WTC11 (cell line): ENCODE data around the gene B4GALT3.
A peak's percentile ranks its signal among the peaks of the same experiment; 100 is the strongest.

Experiments
- NFYB ChIP-seq: sonication (generic); formaldehyde crosslinking; conservative IDR thresholded peaks from 2 replicates; pipeline ENCODE4 v1.8.0; 2022; ENCODE audit warnings: low read depth, missing genetic modification reagents
- TF ChIP-seq, protein P1 (sequence below): sonication (generic); formaldehyde crosslinking; conservative IDR thresholded peaks from 2 replicates; pipeline ENCODE4 v1.8.1; 2023; ENCODE audit warnings: mild to moderate bottlenecking, low read depth, missing genetic modification reagents, moderate library complexity

DNA sequence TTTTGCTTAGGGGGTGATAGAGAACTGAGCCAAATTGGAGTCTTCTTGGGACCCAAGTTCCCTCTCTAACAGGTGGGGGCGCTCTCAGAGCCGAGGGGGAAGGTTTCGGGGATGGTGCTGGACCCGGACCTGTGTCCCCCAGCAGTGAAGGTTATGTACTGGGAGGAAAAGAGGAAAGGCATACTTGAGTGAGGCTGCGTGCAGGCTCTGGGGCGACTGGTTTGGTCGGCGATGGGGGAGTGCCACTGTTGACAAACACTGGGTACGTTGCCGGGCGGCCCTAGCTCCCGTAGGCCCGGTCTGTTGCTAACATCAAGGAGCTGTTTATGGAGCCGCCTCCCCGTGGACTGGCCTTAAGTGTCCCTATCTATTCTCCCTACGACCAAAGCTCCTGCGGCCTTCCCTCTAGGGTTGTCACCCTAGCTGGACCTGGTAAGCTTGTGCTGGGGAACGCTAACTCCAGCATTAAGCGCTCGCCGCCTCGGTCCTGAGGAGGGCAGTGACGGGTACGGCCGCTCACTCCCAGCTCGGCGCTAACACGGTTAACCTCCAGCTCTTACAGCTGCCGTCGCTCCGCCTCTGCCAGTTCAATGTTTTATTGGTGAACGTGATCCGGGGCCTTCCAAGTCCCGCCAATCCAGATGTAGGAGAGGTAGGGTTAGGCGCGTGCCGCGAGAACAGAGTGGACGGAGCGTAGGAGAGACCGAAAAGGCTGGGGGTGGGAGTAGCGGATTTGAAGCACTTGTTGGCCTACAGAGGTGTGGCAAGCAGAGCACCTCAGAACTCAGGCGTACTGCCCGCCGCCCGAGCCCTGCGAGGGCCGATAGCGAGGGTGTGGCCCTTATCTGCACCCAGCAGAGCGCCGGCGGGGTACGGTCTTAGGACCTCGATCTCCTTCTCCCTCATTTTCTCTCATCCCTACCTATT lies 11.3 kb downstream of the B4GALT3 start, which contains the start of gene PPOX:
- peak; percentile 83 for TF ChIP-seq NFYB
- TF ChIP-seq, protein P1, sequence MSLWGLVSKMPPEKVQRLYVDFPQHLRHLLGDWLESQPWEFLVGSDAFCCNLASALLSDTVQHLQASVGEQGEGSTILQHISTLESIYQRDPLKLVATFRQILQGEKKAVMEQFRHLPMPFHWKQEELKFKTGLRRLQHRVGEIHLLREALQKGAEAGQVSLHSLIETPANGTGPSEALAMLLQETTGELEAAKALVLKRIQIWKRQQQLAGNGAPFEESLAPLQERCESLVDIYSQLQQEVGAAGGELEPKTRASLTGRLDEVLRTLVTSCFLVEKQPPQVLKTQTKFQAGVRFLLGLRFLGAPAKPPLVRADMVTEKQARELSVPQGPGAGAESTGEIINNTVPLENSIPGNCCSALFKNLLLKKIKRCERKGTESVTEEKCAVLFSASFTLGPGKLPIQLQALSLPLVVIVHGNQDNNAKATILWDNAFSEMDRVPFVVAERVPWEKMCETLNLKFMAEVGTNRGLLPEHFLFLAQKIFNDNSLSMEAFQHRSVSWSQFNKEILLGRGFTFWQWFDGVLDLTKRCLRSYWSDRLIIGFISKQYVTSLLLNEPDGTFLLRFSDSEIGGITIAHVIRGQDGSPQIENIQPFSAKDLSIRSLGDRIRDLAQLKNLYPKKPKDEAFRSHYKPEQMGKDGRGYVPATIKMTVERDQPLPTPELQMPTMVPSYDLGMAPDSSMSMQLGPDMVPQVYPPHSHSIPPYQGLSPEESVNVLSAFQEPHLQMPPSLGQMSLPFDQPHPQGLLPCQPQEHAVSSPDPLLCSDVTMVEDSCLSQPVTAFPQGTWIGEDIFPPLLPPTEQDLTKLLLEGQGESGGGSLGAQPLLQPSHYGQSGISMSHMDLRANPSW: no peak
